RWPE2 (cell line): ENCODE measurements around the gene FRMPD4.

Source experiments
- ATAC-seq: fragments of 200-7000 bp; cut with Tn5 transposase; 3 replicates; pipeline ENCODE4 v1.9.1; 2021; ENCODE audit warnings: low read depth
- DNase-seq: peaks from one replicate; pipeline ENCODE4 v3.0.0-alpha.2; 2020; ENCODE audit warnings: low spot score
- H3K27ac ChIP-seq: fragments of 450-650 bp; 2 replicates; pipeline ENCODE4 v1.5.1; 2017; ENCODE audit warnings: mild to moderate bottlenecking; ENCODE audit not compliant: poor library complexity, severe bottlenecking
- H3K27me3 ChIP-seq: fragments of 250-450 bp; sonication (Bioruptor Pico); 2 replicates; pipeline ENCODE4 v1.5.1; 2021; ENCODE audit warnings: mild to moderate bottlenecking, moderate library complexity; ENCODE audit not compliant: insufficient read depth, poor library complexity, severe bottlenecking
- H3K36me3 ChIP-seq: fragments of 250-450 bp; sonication (Bioruptor Pico); 2 replicates; pipeline ENCODE4 v1.5.1; 2020; ENCODE audit warnings: low read depth, mild to moderate bottlenecking, moderate library complexity
- H3K4me1 ChIP-seq: fragments of 250-450 bp; sonication (Bioruptor Pico); 2 replicates; pipeline ENCODE4 v1.5.1; 2021; ENCODE audit warnings: mild to moderate bottlenecking, moderate library complexity; ENCODE audit not compliant: insufficient read depth, poor library complexity, severe bottlenecking
- H3K4me3 ChIP-seq: fragments of 250-450 bp; sonication (Bioruptor Pico); 2 replicates; pipeline ENCODE4 v1.5.1; 2021; ENCODE audit warnings: mild to moderate bottlenecking, moderate library complexity; ENCODE audit not compliant: severe bottlenecking
- H3K9me3 ChIP-seq: fragments of 250-450 bp; sonication (Bioruptor Pico); 2 replicates; pipeline ENCODE4 v1.5.1; 2021; ENCODE audit warnings: mild to moderate bottlenecking, moderate library complexity; ENCODE audit not compliant: severe bottlenecking
- TF ChIP-seq, protein P1 (sequence below): fragments of 450-650 bp; IDR thresholded peaks from one replicate; pipeline ENCODE4 v1.5.1; 2017; ENCODE audit warnings: mild to moderate bottlenecking, moderate library complexity; ENCODE audit not compliant: poor library complexity, severe bottlenecking

The FRMPD4 gene

GRCh38 chrX:12722314-12722713 is 584.0 kb downstream of the FRMPD4 start:
- H3K4me3 ChIP-seq, result no peak overlapping the region
- no peaks in the 10 kb centered on the region for H3K27me3 ChIP-seq
- TF ChIP-seq, protein P1, sequence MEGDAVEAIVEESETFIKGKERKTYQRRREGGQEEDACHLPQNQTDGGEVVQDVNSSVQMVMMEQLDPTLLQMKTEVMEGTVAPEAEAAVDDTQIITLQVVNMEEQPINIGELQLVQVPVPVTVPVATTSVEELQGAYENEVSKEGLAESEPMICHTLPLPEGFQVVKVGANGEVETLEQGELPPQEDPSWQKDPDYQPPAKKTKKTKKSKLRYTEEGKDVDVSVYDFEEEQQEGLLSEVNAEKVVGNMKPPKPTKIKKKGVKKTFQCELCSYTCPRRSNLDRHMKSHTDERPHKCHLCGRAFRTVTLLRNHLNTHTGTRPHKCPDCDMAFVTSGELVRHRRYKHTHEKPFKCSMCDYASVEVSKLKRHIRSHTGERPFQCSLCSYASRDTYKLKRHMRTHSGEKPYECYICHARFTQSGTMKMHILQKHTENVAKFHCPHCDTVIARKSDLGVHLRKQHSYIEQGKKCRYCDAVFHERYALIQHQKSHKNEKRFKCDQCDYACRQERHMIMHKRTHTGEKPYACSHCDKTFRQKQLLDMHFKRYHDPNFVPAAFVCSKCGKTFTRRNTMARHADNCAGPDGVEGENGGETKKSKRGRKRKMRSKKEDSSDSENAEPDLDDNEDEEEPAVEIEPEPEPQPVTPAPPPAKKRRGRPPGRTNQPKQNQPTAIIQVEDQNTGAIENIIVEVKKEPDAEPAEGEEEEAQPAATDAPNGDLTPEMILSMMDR, result no peak
- H3K36me3 ChIP-seq, result no peaks in the 10 kb centered on the region
- H3K4me1 ChIP-seq, result no peaks in the 10 kb centered on the region
- ATAC-seq (no peak), DNase-seq (no peak)
- H3K27ac ChIP-seq, result no peak overlapping the region
- no peaks in the 10 kb centered on the region for H3K9me3 ChIP-seq

- Histone ChIP-seq H3K27ac (no peak overlapping the region), H3K4me3 (no peak overlapping the region), H3K4me1 (peaks cover 3% of the 10 kb centered on the region), H3K27me3 (no peaks in the 10 kb centered on the region), H3K36me3 (no peaks in the 10 kb centered on the region), H3K9me3 (no peaks in the 10 kb centered on the region)
- ATAC-seq (peak; percentile 94), DNase-seq (peak; percentile 38)
- TF ChIP-seq, protein P1, result no peak
These were observed 603.1 kb downstream of the FRMPD4 start for GRCh38 chrX:12741416-12741815.

- no peaks in the 10 kb centered on the region for H3K27me3 ChIP-seq
- ATAC-seq, result no peak
These were observed 609.2 kb downstream of the FRMPD4 start for GRCh38 chrX:12747433-12747832.

GRCh38 chrX:12751887-12752286 is 613.6 kb downstream of the FRMPD4 start:
- Histone ChIP-seq H3K4me3 (no peak overlapping the region), H3K36me3 (no peaks in the 10 kb centered on the region), H3K27me3 (no peaks in the 10 kb centered on the region), H3K9me3 (no peaks in the 10 kb centered on the region), H3K27ac (no peak overlapping the region), H3K4me1 (no peaks in the 10 kb centered on the region)
- ATAC-seq, result no peak
- DNase-seq, result no peak
- TF ChIP-seq, protein P1, result no peak

More at GRCh38 chrX:12747433-12747832, 609.2 kb downstream of the FRMPD4 start:
- Histone ChIP-seq H3K4me3 (no peak overlapping the region), H3K9me3 (no peaks in the 10 kb centered on the region), H3K4me1 (no peaks in the 10 kb centered on the region), H3K27ac (no peak overlapping the region), H3K36me3 (no peaks in the 10 kb centered on the region)
- no peak for DNase-seq
- TF ChIP-seq, protein P1, result no peak

DNA sequence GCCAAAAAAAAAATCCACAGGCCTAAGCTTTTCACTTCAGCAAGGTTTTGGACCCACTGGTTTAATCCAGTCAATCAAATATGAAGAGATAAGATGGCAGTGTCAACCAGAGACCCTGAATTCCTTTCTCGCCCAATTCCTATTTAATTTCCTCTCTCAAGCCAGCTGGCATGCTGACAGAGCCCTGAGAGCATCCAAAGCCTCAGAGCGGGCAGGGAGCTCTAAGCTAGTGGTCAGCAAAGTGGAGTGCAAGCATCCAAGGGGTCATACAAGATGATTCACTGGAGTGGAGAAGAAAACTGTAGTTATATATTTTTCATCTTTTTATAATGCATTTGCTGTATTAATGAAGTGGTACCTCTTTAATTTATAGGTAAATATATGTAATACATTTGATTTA is 615.1 kb downstream of the FRMPD4 start:
- Histone ChIP-seq H3K4me1 (no peaks in the 10 kb centered on the region), H3K9me3 (no peaks in the 10 kb centered on the region), H3K4me3 (no peak overlapping the region), H3K27ac (no peak overlapping the region), H3K27me3 (no peaks in the 10 kb centered on the region), H3K36me3 (no peaks in the 10 kb centered on the region)
- no peak for DNase-seq
- ATAC-seq, result no peak
- TF ChIP-seq, protein P1, result no peak
